A204.1 (cell line): ENCODE measurements around the gene SAMD4B.
"Not testable (repeated sequence)": the region's sequence is repeated elsewhere in the genome, so short reads cannot be mapped to it uniquely, and the experiment has no call there.

Source experiments
- FAIRE-seq: peaks from 2 replicates; lab custom pipeline; 2012; peaks lifted over from hg19 to GRCh38; lab: Jason Lieb, UNC

Gene SAMD4B

GRCh38 chr19:39336483-39336882 lies 5.7 kb upstream of the SAMD4B start:
- FAIRE-seq, result no peak

- FAIRE-seq, result no peak
Measured at GRCh38 chr19:39339674-39340073, 2.5 kb upstream of the SAMD4B start.

GRCh38 chr19:39340156-39340555 lies 2.1 kb upstream of the SAMD4B start:
- not testable (repeated sequence) for FAIRE-seq

GRCh38 chr19:39341129-39341718 lies 997 bp upstream of the SAMD4B start:
- no peak for FAIRE-seq

- FAIRE-seq, result no peak
Measured at GRCh38 chr19:39342647-39343305, 555 bp downstream of the SAMD4B start.

GRCh38 chr19:39345956-39346355 lies 3.7 kb downstream of the SAMD4B start:
- no peak for FAIRE-seq

- no peak for FAIRE-seq
Measured at GRCh38 chr19:39347332-39348164, 5.3 kb downstream of the SAMD4B start.

- no peak for FAIRE-seq
Measured at GRCh38 chr19:39349326-39349725, 7.1 kb downstream of the SAMD4B start.

GRCh38 chr19:39350156-39350555 lies 7.9 kb downstream of the SAMD4B start:
- FAIRE-seq, result no peak

- FAIRE-seq, result no peak
Measured at GRCh38 chr19:39351537-39352064, 9.4 kb downstream of the SAMD4B start.

GRCh38 chr19:39352381-39353255 lies 10.4 kb downstream of the SAMD4B start:
- no peak for FAIRE-seq

- FAIRE-seq, result no peak
Measured at GRCh38 chr19:39355253-39355652, 13.0 kb downstream of the SAMD4B start.

GRCh38 chr19:39356073-39356472 lies 13.9 kb downstream of the SAMD4B start:
- no peak for FAIRE-seq

- FAIRE-seq, result no peak
Measured at GRCh38 chr19:39356647-39357046, 14.4 kb downstream of the SAMD4B start.

GRCh38 chr19:39359026-39359425 lies 16.8 kb downstream of the SAMD4B start:
- no peak for FAIRE-seq

- no peak for FAIRE-seq
Measured at GRCh38 chr19:39360599-39360998, 18.4 kb downstream of the SAMD4B start.

GRCh38 chr19:39362682-39363657 lies 20.7 kb downstream of the SAMD4B start:
- FAIRE-seq, result no peak

- no peak for FAIRE-seq
Measured at GRCh38 chr19:39363901-39364457, 21.8 kb downstream of the SAMD4B start.

GRCh38 chr19:39365531-39365930 lies 23.3 kb downstream of the SAMD4B start:
- FAIRE-seq, result no peak

- FAIRE-seq, result no peak
Measured at GRCh38 chr19:39369200-39369599, 27.0 kb downstream of the SAMD4B start.

- FAIRE-seq, result no peak
Measured at GRCh38 chr19:39370735-39371134, 28.5 kb downstream of the SAMD4B start.
